Type B pancreatic cell (in vitro differentiated cells): ENCODE data around the gene EIPR1. TPM values are rescaled to one million over a fixed set of nuclear protein-coding genes. Genes with fewer than 3 reads are reported as not detected.

Experiments used
- DNase-seq: peaks from one replicate; pipeline ENCODE4 v3.0.0; 2021; ENCODE audit warnings: mixed read lengths; ENCODE audit not compliant: unreplicated experiment; ENCODE audit errors: extremely low spot score
- H3K27ac Mint-ChIP-seq: 2 replicates; pipeline ENCODE4 v1.8.0; 2021; ENCODE audit warnings: mild to moderate bottlenecking, mixed read lengths
- H3K27me3 Mint-ChIP-seq: 2 replicates; pipeline ENCODE4 v1.8.0; 2021; ENCODE audit warnings: mixed read lengths
- H3K36me3 Mint-ChIP-seq: 2 replicates; pipeline ENCODE4 v1.8.0; 2021; ENCODE audit warnings: mixed read lengths
- H3K4me1 Mint-ChIP-seq: one replicate; pipeline ENCODE4 v1.8.0; 2021; ENCODE audit warnings: mixed read lengths; ENCODE audit not compliant: unreplicated experiment
- H3K4me3 Mint-ChIP-seq: 2 replicates; pipeline ENCODE4 v1.8.0; 2021; ENCODE audit warnings: mild to moderate bottlenecking, mixed read lengths
- H3K9me3 Mint-ChIP-seq: 2 replicates; pipeline ENCODE4 v1.8.0; 2021; ENCODE audit warnings: mixed read lengths
- CTCF ChIP-seq: fragments of 200-600 bp; sonication (generic); conservative IDR thresholded peaks from 2 replicates; pipeline ENCODE4 v1.5.0; 2021; ENCODE audit warnings: antibody characterized with exemption, mild to moderate bottlenecking
- total RNA-seq: library from RNA; stranded (reverse); gene quantifications from 2 replicates; pipeline ENCODE4 v1.2.1, GENCODE V29; 2021; ENCODE audit warnings: low replicate concordance

Gene EIPR1
- total RNA-seq, 1 donor from 2014 or later: 24.9 TPM

- no peak for TF ChIP-seq CTCF
- no peak overlapping the region for H3K4me3 Mint-ChIP-seq
- no peaks in the 10 kb centered on the region for H3K27me3 Mint-ChIP-seq
- no peak overlapping the region for H3K27ac Mint-ChIP-seq
- H3K4me1 Mint-ChIP-seq: peaks cover 5% of the 10 kb centered on the region
- H3K36me3 Mint-ChIP-seq: peaks cover 14% of the 10 kb centered on the region
- DNase-seq: no peak
- H3K9me3 Mint-ChIP-seq: peaks cover 6% of the 10 kb centered on the region
Measured at GRCh38 chr2:3233877-3234276, 143.7 kb downstream of the EIPR1 start.

- Mint-ChIP-seq H3K4me3 (no peak overlapping the region), H3K36me3 (peaks cover 18% of the 10 kb centered on the region), H3K9me3 (peaks cover 6% of the 10 kb centered on the region), H3K27me3 (no peaks in the 10 kb centered on the region), H3K27ac (no peak overlapping the region), H3K4me1 (no peaks in the 10 kb centered on the region)
- TF ChIP-seq CTCF: no peak
- no peak for DNase-seq
Measured at GRCh38 chr2:3229221-3229620, 148.4 kb downstream of the EIPR1 start.

GRCh38 chr2:3224681-3225080 is 152.9 kb downstream of the EIPR1 start:
- no peaks in the 10 kb centered on the region for H3K27me3 Mint-ChIP-seq
- H3K36me3 Mint-ChIP-seq: peaks cover 16% of the 10 kb centered on the region
- DNase-seq: no peak
- H3K4me3 Mint-ChIP-seq: no peak overlapping the region
- TF ChIP-seq CTCF: no peak
- H3K4me1 Mint-ChIP-seq: no peaks in the 10 kb centered on the region
- peaks cover 9% of the 10 kb centered on the region for H3K9me3 Mint-ChIP-seq
- no peak overlapping the region for H3K27ac Mint-ChIP-seq

- H3K27me3 Mint-ChIP-seq: no peaks in the 10 kb centered on the region
- no peak for DNase-seq
- peaks cover 5% of the 10 kb centered on the region for H3K9me3 Mint-ChIP-seq
- no peaks in the 10 kb centered on the region for H3K4me1 Mint-ChIP-seq
- no peak overlapping the region for H3K27ac Mint-ChIP-seq
- H3K4me3 Mint-ChIP-seq: no peak overlapping the region
- no peak for TF ChIP-seq CTCF
- peaks cover 12% of the 10 kb centered on the region for H3K36me3 Mint-ChIP-seq
Measured at GRCh38 chr2:3223080-3223923, 154.3 kb downstream of the EIPR1 start.

GRCh38 chr2:3222636-3223035 is 155.0 kb downstream of the EIPR1 start:
- Mint-ChIP-seq H3K9me3 (peaks cover 5% of the 10 kb centered on the region), H3K4me1 (no peaks in the 10 kb centered on the region), H3K36me3 (peaks cover 12% of the 10 kb centered on the region), H3K27me3 (no peaks in the 10 kb centered on the region), H3K4me3 (no peak overlapping the region), H3K27ac (no peak overlapping the region)
- no peak for TF ChIP-seq CTCF
- no peak for DNase-seq
